D721Med (cell line): ENCODE measurements around the gene PDSS2.

Experiments
- DNase-seq: peaks from one replicate; pipeline ENCODE4 v3.0.0; 2011; ENCODE audit warnings: low spot score; ENCODE audit not compliant: insufficient read length
- FAIRE-seq: peaks from 2 replicates; lab custom pipeline; 2011; peaks lifted over from hg19 to GRCh38; lab: Jason Lieb, UNC
- CTCF ChIP-seq: IDR thresholded peaks from 2 replicates; pipeline ENCODE4 v1.5.1; 2012; ENCODE audit warnings: mild to moderate bottlenecking, control low read depth; ENCODE audit not compliant: insufficient read depth; ENCODE audit errors: missing control alignments

The PDSS2 gene

GRCh38 chr6:107267634-107268033 lies 191.7 kb downstream of the PDSS2 start:
- FAIRE-seq, result no peak
- no peak for DNase-seq
- TF ChIP-seq CTCF, result no peak

GRCh38 chr6:107267006-107267405 lies 192.4 kb downstream of the PDSS2 start:
- FAIRE-seq, result no peak
- no peak for DNase-seq
- no peak for TF ChIP-seq CTCF

- FAIRE-seq, result no peak
- DNase-seq, result no peak
- no peak for TF ChIP-seq CTCF
These were observed 192.8 kb downstream of the PDSS2 start for GRCh38 chr6:107266563-107266962.

GRCh38 chr6:107264357-107264840 lies 195.0 kb downstream of the PDSS2 start:
- DNase-seq (no peak), FAIRE-seq (no peak)
- no peak for TF ChIP-seq CTCF

- TF ChIP-seq CTCF, result no peak
- FAIRE-seq, result no peak
- DNase-seq, result no peak
These were observed 199.4 kb downstream of the PDSS2 start for GRCh38 chr6:107259951-107260350.

- no peak for DNase-seq
- no peak for FAIRE-seq
- no peak for TF ChIP-seq CTCF
These were observed 211.2 kb downstream of the PDSS2 start for GRCh38 chr6:107248147-107248546.

GRCh38 chr6:107246972-107247615 lies 212.3 kb downstream of the PDSS2 start:
- TF ChIP-seq CTCF, result no peak
- FAIRE-seq (no peak), DNase-seq (no peak)
